EH (cell line): ENCODE results near the gene UGCG.
"Not testable (repeated sequence)": the region's sequence is repeated elsewhere in the genome, so short reads cannot be mapped to it uniquely, and the experiment has no call there.

Experiments used
- DNase-seq: peaks from one replicate; pipeline ENCODE4 v3.0.0-alpha.2; 2015; ENCODE audit warnings: low read depth

UGCG gene

GRCh38 chr9:111895996-111896941, at the start of gene UGCG:
UGCG (plus strand) TSS chr9:111896814; CDS start chr9:111897216, 402 bp downstream.
- DNase-seq = peak; percentile 89

GRCh38 chr9:111851553-111851952, 45.1 kb upstream of the UGCG start:
- DNase-seq = peak; percentile 45

DNA sequence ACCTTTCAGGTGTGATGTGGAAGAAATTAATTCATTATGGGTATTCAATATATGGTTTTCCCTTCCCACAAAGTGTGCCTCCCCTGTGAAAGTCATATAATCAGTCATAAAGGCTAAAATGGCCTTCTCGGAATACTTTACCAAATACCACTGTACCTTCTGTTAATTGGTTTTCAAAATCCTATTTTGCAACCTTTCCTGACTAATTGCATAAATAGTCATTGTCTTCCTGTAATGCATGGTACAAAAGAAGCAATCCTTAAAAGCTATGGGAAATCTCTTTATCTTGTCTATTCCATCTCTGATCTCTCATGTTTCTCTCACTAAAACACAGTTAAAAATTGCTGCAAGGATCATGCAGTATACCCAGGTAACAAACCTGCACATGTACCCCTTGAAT, 44.3 kb upstream of the UGCG start:
- DNase-seq = peak; percentile 58

DNA sequence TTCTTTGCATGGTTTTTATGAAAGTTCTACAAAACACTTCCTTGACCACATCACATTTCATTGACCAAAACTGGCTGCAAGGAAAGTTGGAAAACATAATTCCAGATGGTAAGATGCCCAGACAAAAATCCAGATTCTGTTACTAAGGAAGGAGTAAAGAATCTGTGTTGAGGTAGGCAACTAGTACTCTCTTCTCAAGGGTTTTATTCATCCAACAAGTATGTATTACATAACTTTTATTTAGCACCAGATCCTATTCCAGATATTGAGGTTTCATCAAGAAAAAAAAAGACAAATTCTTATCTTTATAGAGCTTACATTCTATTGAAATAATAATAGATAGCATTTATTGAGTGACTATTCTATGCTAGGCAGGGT, 43.2 kb upstream of the UGCG start:
- peak; percentile 73 for DNase-seq

DNA sequence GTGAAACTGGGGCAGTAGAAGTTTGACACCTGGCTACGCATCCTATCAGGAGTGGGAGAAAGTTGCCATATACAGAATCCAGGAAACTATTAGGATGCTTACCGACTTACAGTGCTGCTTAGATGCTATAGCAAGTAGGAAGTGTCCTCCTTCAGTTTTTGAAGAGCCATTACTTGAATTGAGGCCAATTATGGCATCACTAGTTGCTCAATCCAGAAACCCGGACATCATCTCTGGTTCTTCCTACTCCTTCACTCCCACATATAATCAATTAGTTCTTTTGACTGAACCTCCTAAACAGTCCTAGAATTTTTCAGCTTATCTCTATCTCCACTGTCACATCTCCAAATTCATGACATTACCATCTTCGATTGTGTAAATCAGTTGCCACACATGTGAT, 41.8 kb upstream of the UGCG start:
- no peak for DNase-seq

DNA sequence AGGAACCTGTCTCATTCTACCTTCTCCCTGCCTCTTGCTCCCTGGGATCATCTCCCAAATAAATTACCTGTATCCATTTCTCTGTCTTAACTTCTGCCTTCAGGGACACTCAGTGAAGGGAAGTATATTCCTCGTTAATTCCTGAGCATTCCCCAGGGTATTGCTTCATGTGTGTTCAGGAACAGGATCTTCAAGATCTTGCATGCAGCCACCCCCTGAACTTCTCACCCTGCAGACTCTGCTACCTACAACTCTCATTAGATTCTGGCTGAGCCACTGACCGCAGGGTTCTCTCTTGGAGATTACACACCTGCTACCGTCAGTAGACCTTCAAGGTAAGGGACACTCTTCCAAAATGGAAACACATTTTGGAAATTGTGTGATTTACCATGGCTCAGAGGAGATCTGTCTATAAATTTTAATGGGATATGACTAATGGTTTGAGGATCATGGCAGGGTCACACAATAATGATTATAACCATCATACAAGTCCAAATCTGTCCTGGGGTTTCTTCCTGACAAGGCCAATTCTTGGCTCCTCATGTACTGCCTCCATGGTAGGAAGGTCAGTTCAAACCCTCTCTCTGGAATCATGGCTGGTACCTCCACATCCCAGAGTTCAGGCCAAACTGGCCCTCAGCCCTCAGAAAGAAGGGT, 38.9 kb upstream of the UGCG start:
- peak; percentile 43 for DNase-seq

- DNase-seq = peak; percentile 20
Measured at GRCh38 chr9:111860443-111860842, 36.2 kb upstream of the UGCG start.

DNA sequence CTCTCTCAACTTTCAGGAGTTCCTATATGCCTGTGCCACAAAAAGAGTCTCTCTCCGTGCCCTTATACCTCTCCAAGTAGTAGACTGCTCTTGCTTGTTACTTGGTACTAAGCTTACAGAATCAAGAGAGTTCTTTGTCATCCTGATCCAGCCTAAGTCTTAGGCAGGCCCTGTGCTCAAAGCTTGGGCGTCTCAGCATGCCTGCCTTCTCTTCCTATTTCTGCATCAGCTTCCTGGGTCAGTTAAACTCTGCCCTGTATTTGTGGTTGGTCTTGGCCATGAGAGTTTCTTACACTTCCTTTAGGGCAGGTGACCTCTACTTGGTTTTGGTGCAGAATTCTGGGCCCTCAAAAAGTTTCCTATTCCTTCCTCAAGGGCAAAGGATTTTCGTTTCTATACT, 33.0 kb upstream of the UGCG start:
- DNase-seq = no peak

DNA sequence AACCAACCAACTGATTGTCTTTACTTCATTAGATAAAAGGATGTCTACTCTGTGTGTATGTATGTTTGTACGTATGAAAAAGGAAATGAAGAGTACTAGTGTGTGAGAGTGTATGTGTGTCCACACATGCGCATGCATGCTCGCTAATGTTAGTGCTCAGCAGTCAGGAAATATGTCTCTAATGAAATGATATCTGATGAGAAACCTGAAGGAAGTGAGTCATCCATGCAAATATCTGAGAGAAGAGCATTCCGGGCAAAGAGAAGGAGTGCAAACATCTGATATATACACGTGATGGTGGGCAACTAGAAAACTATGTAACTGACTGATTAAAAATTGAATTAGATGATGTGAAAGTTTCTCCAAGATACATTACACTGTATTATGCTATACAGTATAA, 29.6 kb upstream of the UGCG start:
- peak; percentile 87 for DNase-seq

DNA sequence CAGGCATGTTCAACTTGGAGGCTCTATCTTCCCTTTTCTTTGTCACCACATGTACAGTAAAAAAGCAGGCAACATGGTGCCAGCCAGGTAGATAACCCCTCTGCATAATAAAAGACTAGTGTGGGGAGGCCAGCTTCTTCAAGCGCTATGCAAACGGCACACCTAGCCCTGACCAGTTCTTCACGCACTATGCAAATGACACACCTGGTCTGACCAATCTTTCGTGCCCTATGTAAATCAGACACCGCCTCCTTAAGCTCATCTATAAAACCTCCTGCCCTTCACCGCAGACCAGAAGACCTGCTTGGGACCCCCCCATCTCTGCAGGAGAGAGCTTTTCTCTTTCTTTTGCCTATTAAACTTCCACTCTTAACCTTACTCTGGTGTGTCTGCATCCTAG, 28.1 kb upstream of the UGCG start:
- DNase-seq = no peak

- no peak for DNase-seq
Measured at GRCh38 chr9:111870774-111871498, 25.7 kb upstream of the UGCG start.

GRCh38 chr9:111871499-111871855, 25.1 kb upstream of the UGCG start:
- DNase-seq = no peak

GRCh38 chr9:111872886-111873285, 23.7 kb upstream of the UGCG start:
- DNase-seq = no peak

DNA sequence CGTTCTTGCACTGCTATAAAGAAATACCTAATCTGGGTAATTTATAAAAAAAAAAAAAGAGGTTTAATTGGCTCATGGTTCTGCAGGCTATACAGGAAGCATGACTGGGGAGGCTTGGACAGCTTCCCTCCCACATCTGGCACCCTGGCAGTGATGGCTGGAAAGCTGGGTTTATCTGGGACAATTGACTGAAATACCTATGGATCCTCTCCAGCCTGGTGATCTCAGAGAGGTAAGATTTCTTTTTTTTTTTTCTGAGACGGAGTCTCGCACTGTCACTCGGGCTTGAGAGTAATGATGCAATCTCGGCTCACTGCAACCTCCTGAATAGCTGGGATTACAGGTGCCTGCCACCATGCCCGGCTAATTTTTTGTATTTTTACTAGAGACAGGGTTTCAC, 22.7 kb upstream of the UGCG start:
- DNase-seq = no peak

- no peak for DNase-seq
Measured at GRCh38 chr9:111874500-111874899, 22.1 kb upstream of the UGCG start.

DNA sequence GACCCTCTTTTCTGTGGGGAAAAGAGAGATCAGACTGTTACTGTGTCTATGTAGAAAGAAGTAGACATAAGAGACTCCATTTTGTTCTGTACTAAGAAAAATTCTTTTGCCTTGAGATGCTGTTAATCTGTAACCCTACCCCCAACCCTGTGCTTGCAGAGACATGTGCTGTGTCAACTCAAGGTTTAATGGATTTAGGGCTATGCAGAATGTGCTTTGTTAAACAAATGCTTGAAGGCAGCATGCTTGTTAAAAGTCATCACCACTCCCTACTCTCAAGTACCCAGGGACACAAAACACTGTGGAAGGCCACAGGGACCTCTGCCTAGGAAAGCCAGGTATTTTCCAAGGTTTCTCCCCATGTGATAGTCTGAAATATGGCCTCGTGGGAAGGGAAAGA, 21.3 kb upstream of the UGCG start:
- DNase-seq = not testable (repeated sequence)

- not testable (repeated sequence) for DNase-seq
Measured at GRCh38 chr9:111875691-111876090, 20.9 kb upstream of the UGCG start.

- peak; percentile 41 for DNase-seq
Measured at GRCh38 chr9:111876179-111876578, 20.4 kb upstream of the UGCG start.

- no peak for DNase-seq
Measured at GRCh38 chr9:111877420-111877819, 19.2 kb upstream of the UGCG start.

- no peak for DNase-seq
Measured at GRCh38 chr9:111878946-111879345, 17.7 kb upstream of the UGCG start.

DNA sequence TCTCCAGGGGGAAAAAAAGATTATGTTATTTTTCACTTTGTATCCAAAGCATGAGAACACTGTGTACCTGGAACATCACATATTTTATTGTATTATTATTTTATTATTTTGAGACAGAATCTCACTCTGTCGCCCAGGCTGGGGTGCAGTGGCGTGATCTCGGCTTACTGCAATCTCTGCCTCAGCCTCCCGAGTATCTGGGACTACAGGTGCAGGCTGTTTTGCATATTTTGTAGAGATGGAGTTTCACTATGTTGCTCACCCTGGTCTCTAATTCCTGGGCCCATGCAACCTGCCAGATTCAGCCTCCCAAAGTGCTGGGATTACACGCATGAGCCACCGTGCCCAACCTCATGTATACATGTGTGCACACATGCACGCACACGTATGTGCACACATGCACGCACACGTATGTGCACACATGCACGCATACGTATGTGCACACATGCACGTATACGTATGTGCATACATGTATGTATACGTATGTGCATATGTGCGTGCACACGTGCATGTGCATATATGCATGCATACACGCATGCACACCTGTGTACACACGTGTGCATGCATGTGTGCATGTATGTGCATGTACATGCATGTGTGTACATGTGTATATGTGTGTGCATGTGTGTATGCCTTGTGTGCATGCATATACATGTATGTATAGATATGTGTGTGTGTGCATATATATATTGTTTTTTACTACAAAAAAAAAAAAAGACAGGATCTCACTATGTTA, 9.5 kb upstream of the UGCG start:
- DNase-seq = no peak

GRCh38 chr9:111890334-111890733, 6.3 kb upstream of the UGCG start:
- DNase-seq = no peak
